GM18498 (cell line): ENCODE data around the gene ZNF789.
"Not testable (repeated sequence)": the region's sequence is repeated elsewhere in the genome, so short reads cannot be mapped to it uniquely, and the experiment has no call there.

Experiments used
- ATAC-seq: cut with Tn5 transposase; IDR thresholded peaks from one replicate; pipeline ENCODE4 v1.9.1; 2021; ENCODE audit warnings: mild to moderate bottlenecking, moderate library complexity; ENCODE audit not compliant: unreplicated experiment

Gene ZNF789

GRCh38 chr7:99501236-99501635 lies 28.5 kb downstream of the ZNF789 start:
- ATAC-seq = not testable (repeated sequence)

- no peak for ATAC-seq
These were observed 31.6 kb downstream of the ZNF789 start for GRCh38 chr7:99504281-99504602.

- ATAC-seq = peak; percentile 82
These were observed 32.1 kb downstream of the ZNF789 start, which contains the start of gene ZKSCAN5 for GRCh38 chr7:99504603-99505323. Gene ZKSCAN5 (plus strand): TSS chr7:99504662. CDS start chr7:99506045, 1,383 bp downstream.

DNA sequence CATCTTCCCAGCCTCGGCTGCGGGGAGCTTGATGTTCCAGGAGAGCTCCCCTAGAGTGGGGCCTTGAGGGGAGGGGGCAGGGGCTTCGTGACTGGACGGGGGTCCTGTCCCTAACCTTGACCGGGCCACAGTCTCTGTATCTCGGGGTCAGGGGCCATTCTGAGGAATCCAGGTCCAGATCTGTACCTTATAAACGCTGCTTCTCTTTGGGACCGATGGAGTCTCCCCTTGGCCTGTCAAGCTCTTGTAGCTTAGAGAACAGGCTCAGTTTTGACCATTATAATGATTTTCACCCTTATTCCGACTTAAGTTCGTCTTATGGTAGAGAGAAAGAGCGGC lies 32.6 kb downstream of the ZNF789 start:
- peak; percentile 8 for ATAC-seq

DNA sequence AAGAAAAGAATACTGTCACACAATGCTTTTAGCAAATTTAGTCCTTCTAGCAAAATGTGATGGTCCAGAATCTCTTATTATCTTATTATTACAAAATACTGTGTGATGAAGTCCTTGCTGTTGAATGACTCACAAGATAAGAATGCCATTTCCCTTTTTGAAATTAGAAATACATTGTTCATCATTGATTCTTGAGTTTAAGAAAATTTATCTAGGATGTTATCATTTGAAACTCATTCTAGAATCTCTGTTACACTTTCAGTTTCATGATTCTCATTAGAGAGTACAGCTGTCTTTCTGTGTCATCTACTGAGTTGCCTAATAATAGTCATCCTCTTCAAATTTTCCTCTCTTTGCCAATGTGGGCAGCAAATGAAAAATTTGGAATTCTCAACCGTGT lies 41.4 kb downstream of the ZNF789 start:
- ATAC-seq = no peak

DNA sequence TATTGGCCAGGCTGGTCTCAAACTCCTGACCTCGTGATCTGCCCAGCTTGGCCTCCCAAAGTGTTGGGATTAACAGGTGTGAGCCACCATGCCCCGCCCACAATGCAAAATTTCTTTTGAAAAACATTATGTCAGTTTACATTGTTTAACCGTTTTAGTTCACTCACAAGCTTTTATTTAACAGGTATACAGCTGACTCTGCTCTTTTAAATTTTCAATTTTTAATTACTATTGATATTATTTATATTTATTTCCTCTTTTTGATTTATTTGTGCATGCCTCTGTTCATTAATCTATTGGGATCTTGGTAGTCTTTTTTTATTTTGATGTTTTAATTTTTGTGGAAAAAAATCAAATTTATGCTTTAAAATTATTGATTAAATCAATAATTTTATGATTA lies 48.7 kb downstream of the ZNF789 start:
- no peak for ATAC-seq

DNA sequence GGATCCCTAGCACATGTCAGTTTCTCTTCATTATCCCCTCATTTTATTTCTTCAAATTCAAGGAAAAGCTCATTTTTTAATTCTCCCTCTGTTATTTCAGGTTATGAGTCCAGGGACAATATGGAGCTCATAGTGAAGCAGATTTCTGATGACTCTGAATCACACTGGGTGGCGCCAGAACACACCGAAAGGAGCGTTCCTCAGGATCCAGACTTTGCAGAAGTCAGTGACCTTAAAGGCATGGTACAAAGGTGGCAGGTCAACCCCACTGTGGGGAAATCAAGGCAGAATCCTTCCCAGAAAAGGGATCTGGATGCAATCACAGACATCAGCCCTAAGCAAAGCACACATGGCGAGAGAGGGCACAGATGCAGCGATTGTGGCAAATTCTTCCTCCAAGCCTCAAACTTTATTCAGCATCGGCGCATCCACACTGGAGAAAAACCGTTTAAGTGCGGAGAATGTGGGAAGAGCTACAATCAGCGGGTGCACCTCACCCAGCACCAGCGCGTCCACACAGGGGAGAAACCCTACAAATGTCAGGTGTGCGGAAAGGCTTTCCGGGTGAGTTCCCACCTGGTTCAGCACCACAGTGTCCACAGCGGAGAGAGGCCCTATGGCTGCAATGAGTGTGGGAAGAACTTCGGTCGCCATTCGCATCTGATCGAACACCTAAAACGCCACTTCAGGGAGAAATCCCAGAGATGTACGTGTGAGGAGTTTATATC lies 53.2 kb downstream of the ZNF789 start:
- no peak for ATAC-seq

- ATAC-seq = no peak
These were observed 58.7 kb downstream of the ZNF789 start for GRCh38 chr7:99531354-99531765.

DNA sequence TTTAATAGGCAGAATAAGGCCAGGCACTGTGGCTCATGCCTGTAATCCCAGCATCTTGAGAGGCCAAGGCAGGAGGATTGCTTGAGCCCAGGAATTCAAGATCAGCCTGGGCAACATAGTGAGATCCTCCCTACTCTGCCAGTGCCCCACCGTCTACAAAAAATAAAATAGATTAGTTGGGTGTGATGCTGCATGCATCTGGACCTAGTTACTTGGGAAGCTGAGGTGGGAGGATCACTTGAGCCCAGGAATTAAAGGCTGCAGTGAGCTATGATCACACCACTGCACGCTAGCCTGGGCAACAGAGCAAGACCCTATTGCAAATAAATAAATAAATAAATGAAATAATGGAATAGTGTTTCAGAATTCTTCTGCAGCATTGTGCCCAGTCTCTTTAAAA lies 63.0 kb downstream of the ZNF789 start:
- ATAC-seq = no peak
